ENCODE results near the gene CEP170. TPM values are rescaled to one million over a fixed set of nuclear protein-coding genes. Genes with fewer than 3 reads are reported as not detected.

The CEP170 gene
- total RNA-seq: 48.6 TPM
- polyA plus RNA-seq: 40.8 TPM
- long read RNA-seq, donor 1, full-length matches to known transcripts: 1 of 1 reads
- long read RNA-seq, donor 1, partial matches to known transcripts: 0 of 1 reads
- long read RNA-seq, donor 1, other reads (novel, unspliced or antisense): 0 of 1 reads
- long read RNA-seq, donor 2, full-length matches to known transcripts: 3 of 72 reads
- long read RNA-seq, donor 2, partial matches to known transcripts: 49 of 72 reads
- long read RNA-seq, donor 2, other reads (novel, unspliced or antisense): 20 of 72 reads
- long read RNA-seq, donor 3, partial matches to known transcripts: 0 of 2 reads
- long read RNA-seq, donor 3, other reads (novel, unspliced or antisense): 0 of 2 reads
- long read RNA-seq, donor 4, partial matches to known transcripts: 0 of 3 reads
- long read RNA-seq, donor 4, other reads (novel, unspliced or antisense): 0 of 3 reads
- long read RNA-seq, donor 5, full-length matches to known transcripts: 3 of 8 reads
- long read RNA-seq, donor 5, partial matches to known transcripts: 5 of 8 reads
- long read RNA-seq, donor 5, other reads (novel, unspliced or antisense): 0 of 8 reads
- long read RNA-seq, donor 6, partial matches to known transcripts: 0 of 3 reads
- long read RNA-seq, donor 6, other reads (novel, unspliced or antisense): 0 of 3 reads
- long read RNA-seq, donor 7, partial matches to known transcripts: 11 of 19 reads
- long read RNA-seq, donor 7, other reads (novel, unspliced or antisense): 7 of 19 reads
- long read RNA-seq, donor 8, partial matches to known transcripts: 0 of 1 reads
- long read RNA-seq, donor 8, other reads (novel, unspliced or antisense): 0 of 1 reads
- long read RNA-seq, donor 9, partial matches to known transcripts: 0 of 1 reads
- long read RNA-seq, donor 9, other reads (novel, unspliced or antisense): 0 of 1 reads
- long read RNA-seq, donor 10, full-length matches to known transcripts: 1 of 1 reads
- long read RNA-seq, donor 10, partial matches to known transcripts: 0 of 1 reads
- long read RNA-seq, donor 10, other reads (novel, unspliced or antisense): 0 of 1 reads

DNA sequence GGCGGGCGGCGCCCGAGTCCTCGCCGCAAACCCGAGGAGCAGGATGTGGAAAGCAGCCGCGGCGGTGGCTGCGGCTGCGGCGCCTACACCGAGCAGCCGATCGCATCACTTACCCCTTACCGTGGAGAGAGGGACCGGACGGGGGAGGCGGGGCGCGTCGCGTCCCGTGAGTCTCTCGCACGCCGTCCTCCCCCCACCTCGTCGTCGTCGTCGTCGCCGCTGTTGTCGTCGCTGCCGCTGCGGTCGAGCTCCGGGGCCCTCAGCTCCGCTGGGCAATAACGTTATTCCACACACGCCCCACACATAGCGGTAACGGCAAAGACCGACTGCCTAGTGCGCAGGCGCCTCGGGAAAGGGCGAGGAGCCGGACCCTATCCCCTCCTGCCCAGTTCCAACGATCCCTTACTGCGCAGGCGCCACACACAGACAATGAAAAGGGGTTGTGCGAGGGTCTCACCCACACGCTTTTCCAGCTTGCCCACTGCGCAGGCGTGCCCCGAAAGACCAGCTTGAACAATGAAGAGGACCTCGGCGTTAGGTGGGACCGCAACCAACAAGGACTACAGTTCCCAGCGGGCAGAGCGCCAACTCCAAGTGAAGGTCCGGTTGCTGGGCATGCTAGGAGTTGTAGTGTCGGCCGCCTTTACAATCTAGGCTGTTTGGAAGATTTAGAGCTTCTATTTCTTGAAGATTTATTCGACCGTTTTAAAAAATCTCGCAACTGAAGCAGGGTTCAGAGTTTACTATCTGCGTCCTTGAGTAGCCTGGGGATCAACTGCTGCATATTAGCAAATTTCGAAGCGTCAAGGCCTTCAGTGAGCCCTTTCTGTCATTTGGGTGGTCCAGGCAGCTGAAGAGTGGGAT lies at the start of gene CEP170:
CEP170 (minus strand) TSS at position 355 of the 864 bp plus-strand sequence. CDS start 30,001 bp downstream, outside the sequence.
- H3K27me3 ChIP-seq (ENCODE audit: control insufficient read depth in 2 of 2, insufficient read depth in 1 of 2, low read length in 1 of 2): no peaks in the 10 kb centered on the region
- WGBS: under 1% methylated on average over 74 of the region's 74 CpGs
- no peaks in the 10 kb centered on the region for H3K36me3 ChIP-seq (ENCODE audit: control insufficient read depth in 2 of 2, insufficient read depth in 2 of 2, low read length in 1 of 2)
- H3K9me3 ChIP-seq (ENCODE audit: control insufficient read depth in 2 of 2, insufficient read depth in 1 of 2, low read length in 1 of 2): no peaks in the 10 kb centered on the region
- peaks cover 7 to 9% of the 10 kb centered on the region in 2 donors for H3K4me1 ChIP-seq (ENCODE audit: control insufficient read depth in 2 of 2, insufficient read depth in 2 of 2, low read length in 2 of 2)
- peak; percentile 91 to 98 (median 95) for DNase-seq (ENCODE audit: low read depth in 6 of 9, low spot score in 9 of 9)
- peak within 1 kb of the TSS; percentile 79 to 82 for H3K4me3 ChIP-seq (ENCODE audit: low read length in 2 of 2)
- peak within 1 kb of the TSS; percentile 96 to 99 for H3K27ac ChIP-seq (ENCODE audit: low read depth in 1 of 2, low read length in 1 of 2)

GRCh38 chr1:243301059-243301458 lies 46.0 kb upstream of the CEP170 start:
- Histone ChIP-seq H3K36me3 (ENCODE audit: control insufficient read depth in 2 of 2, insufficient read depth in 2 of 2, low read length in 1 of 2) (peaks cover 6 to 8% of the 10 kb centered on the region in 2 donors), H3K4me3 (ENCODE audit: low read length in 2 of 2) (no peak overlapping the region), H3K27ac (ENCODE audit: low read depth in 1 of 2, low read length in 1 of 2) (no peak overlapping the region), H3K27me3 (ENCODE audit: control insufficient read depth in 2 of 2, insufficient read depth in 1 of 2, low read length in 1 of 2) (no peaks in the 10 kb centered on the region), H3K4me1 (ENCODE audit: control insufficient read depth in 2 of 2, insufficient read depth in 2 of 2, low read length in 2 of 2) (no peaks in the 10 kb centered on the region), H3K9me3 (ENCODE audit: control insufficient read depth in 2 of 2, insufficient read depth in 1 of 2, low read length in 1 of 2) (peaks cover 0 to 4% of the 10 kb centered on the region in 2 donors)
- WGBS: over 99% methylated on average over 2 of the region's 2 CpGs
- no peak for DNase-seq (ENCODE audit: low read depth in 6 of 9, low spot score in 9 of 9)

DNA sequence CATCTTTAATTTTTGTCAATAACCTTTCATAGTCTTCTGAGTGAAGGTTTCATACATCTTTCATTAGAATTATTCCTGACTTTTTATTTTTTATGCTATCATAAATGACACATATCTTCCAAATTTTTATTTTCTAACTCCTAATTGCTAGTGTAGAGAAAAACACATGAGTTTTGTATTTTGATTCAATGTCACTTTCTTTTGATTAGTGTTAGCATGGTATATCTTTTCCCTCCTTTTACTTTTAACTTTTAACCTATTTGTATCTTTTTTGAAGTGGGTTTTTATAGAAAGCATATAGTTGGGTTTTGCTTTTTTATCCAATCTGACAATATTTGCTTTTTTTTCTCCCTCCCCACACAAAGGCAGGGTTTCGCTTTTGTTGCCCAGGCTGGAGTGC lies 44.0 kb upstream of the CEP170 start:
- peaks cover 9% of the 10 kb centered on the region in 2 donors for H3K36me3 ChIP-seq (ENCODE audit: control insufficient read depth in 2 of 2, insufficient read depth in 2 of 2, low read length in 1 of 2)
- H3K9me3 ChIP-seq (ENCODE audit: control insufficient read depth in 2 of 2, insufficient read depth in 1 of 2, low read length in 1 of 2): peaks cover 0 to 4% of the 10 kb centered on the region in 2 donors
- DNase-seq (ENCODE audit: low read depth in 6 of 9, low spot score in 9 of 9): no peak
- WGBS: 97% methylated on average over 1 of the region's 1 CpG
- H3K4me1 ChIP-seq (ENCODE audit: control insufficient read depth in 2 of 2, insufficient read depth in 2 of 2, low read length in 2 of 2): no peaks in the 10 kb centered on the region
- no peak overlapping the region for H3K4me3 ChIP-seq (ENCODE audit: low read length in 2 of 2)
- H3K27ac ChIP-seq (ENCODE audit: low read depth in 1 of 2, low read length in 1 of 2): no peak overlapping the region
- H3K27me3 ChIP-seq (ENCODE audit: control insufficient read depth in 2 of 2, insufficient read depth in 1 of 2, low read length in 1 of 2): no peaks in the 10 kb centered on the region

GRCh38 chr1:243294723-243295121 lies 39.6 kb upstream of the CEP170 start:
- Histone ChIP-seq H3K36me3 (ENCODE audit: control insufficient read depth in 2 of 2, insufficient read depth in 2 of 2, low read length in 1 of 2) (peaks cover 9 to 13% of the 10 kb centered on the region in 2 donors), H3K4me3 (ENCODE audit: low read length in 2 of 2) (no peak overlapping the region), H3K9me3 (ENCODE audit: control insufficient read depth in 2 of 2, insufficient read depth in 1 of 2, low read length in 1 of 2) (no peaks in the 10 kb centered on the region), H3K27ac (ENCODE audit: low read depth in 1 of 2, low read length in 1 of 2) (no peak overlapping the region), H3K4me1 (ENCODE audit: control insufficient read depth in 2 of 2, insufficient read depth in 2 of 2, low read length in 2 of 2) (no peaks in the 10 kb centered on the region), H3K27me3 (ENCODE audit: control insufficient read depth in 2 of 2, insufficient read depth in 1 of 2, low read length in 1 of 2) (no peaks in the 10 kb centered on the region)
- DNase-seq (ENCODE audit: low read depth in 6 of 9, low spot score in 9 of 9): no peak
- 89% methylated on average over 3 of the region's 3 CpGs for WGBS

GRCh38 chr1:243293941-243294722 lies 39.1 kb upstream of the CEP170 start:
- Histone ChIP-seq H3K4me1 (ENCODE audit: control insufficient read depth in 2 of 2, insufficient read depth in 2 of 2, low read length in 2 of 2) (no peaks in the 10 kb centered on the region), H3K27ac (ENCODE audit: low read depth in 1 of 2, low read length in 1 of 2) (no peak overlapping the region), H3K36me3 (ENCODE audit: control insufficient read depth in 2 of 2, insufficient read depth in 2 of 2, low read length in 1 of 2) (peaks cover 6 to 17% of the 10 kb centered on the region in 2 donors), H3K9me3 (ENCODE audit: control insufficient read depth in 2 of 2, insufficient read depth in 1 of 2, low read length in 1 of 2) (no peaks in the 10 kb centered on the region), H3K4me3 (ENCODE audit: low read length in 2 of 2) (no peak overlapping the region), H3K27me3 (ENCODE audit: control insufficient read depth in 2 of 2, insufficient read depth in 1 of 2, low read length in 1 of 2) (no peaks in the 10 kb centered on the region)
- no peak for DNase-seq (ENCODE audit: low read depth in 6 of 9, low spot score in 9 of 9)
- WGBS: 85% methylated on average over 4 of the region's 4 CpGs

DNA sequence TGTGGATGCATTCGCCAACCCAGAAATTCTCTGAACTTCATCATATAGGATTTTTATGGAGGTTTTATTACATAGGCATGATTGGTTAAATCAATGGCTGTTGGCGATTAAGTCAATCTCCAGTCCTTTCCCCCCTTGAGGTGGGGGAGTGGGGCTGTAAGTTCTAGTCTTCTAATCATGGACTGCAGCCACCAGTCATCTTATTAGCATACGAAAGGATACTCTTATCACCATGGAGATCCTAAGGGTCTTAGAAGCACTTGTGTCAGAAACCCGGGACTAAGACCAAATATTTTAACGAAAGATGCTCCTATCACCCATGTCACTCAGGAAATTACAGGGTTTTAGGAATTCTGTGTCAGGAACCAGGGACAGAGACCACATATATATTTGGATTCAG lies 37.0 kb upstream of the CEP170 start:
- WGBS: 98% methylated on average over 5 of the region's 5 CpGs
- DNase-seq (ENCODE audit: low read depth in 6 of 9, low spot score in 9 of 9): no peak
- peaks cover 9 to 26% of the 10 kb centered on the region in 2 donors for H3K36me3 ChIP-seq (ENCODE audit: control insufficient read depth in 2 of 2, insufficient read depth in 2 of 2, low read length in 1 of 2)
- no peaks in the 10 kb centered on the region for H3K27me3 ChIP-seq (ENCODE audit: control insufficient read depth in 2 of 2, insufficient read depth in 1 of 2, low read length in 1 of 2)
- no peak overlapping the region for H3K4me3 ChIP-seq (ENCODE audit: low read length in 2 of 2)
- peaks cover 0 to 3% of the 10 kb centered on the region in 2 donors for H3K4me1 ChIP-seq (ENCODE audit: control insufficient read depth in 2 of 2, insufficient read depth in 2 of 2, low read length in 2 of 2)
- H3K27ac ChIP-seq (ENCODE audit: low read depth in 1 of 2, low read length in 1 of 2): no peak overlapping the region
- no peaks in the 10 kb centered on the region for H3K9me3 ChIP-seq (ENCODE audit: control insufficient read depth in 2 of 2, insufficient read depth in 1 of 2, low read length in 1 of 2)

DNA sequence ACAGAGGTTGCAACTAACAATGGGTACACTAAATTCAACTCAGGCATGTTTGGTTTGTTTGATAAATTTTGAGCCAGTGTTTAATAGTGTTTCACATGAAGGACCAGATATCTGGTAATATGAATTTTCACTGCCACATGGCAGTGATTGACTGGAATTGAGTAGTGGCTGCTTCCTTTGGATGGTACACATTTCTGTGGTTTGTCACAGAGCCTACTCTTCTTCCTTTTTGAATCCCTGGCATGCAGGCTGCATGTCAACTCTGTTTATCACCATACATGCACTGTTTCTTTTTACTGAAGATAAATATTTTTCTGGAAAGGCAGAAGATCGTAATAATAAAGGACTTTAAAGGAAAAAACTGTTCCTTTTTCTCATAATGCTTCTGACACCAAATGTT lies 36.2 kb upstream of the CEP170 start:
- H3K27me3 ChIP-seq (ENCODE audit: control insufficient read depth in 2 of 2, insufficient read depth in 1 of 2, low read length in 1 of 2): no peaks in the 10 kb centered on the region
- H3K27ac ChIP-seq (ENCODE audit: low read depth in 1 of 2, low read length in 1 of 2): no peak overlapping the region
- WGBS: 94% methylated on average over 1 of the region's 1 CpG
- no peak overlapping the region for H3K4me3 ChIP-seq (ENCODE audit: low read length in 2 of 2)
- peaks cover 0 to 6% of the 10 kb centered on the region in 2 donors for H3K4me1 ChIP-seq (ENCODE audit: control insufficient read depth in 2 of 2, insufficient read depth in 2 of 2, low read length in 2 of 2)
- no peaks in the 10 kb centered on the region for H3K9me3 ChIP-seq (ENCODE audit: control insufficient read depth in 2 of 2, insufficient read depth in 1 of 2, low read length in 1 of 2)
- DNase-seq (ENCODE audit: low read depth in 6 of 9, low spot score in 9 of 9): no peak
- H3K36me3 ChIP-seq (ENCODE audit: control insufficient read depth in 2 of 2, insufficient read depth in 2 of 2, low read length in 1 of 2): peaks cover 11 to 29% of the 10 kb centered on the region in 2 donors

DNA sequence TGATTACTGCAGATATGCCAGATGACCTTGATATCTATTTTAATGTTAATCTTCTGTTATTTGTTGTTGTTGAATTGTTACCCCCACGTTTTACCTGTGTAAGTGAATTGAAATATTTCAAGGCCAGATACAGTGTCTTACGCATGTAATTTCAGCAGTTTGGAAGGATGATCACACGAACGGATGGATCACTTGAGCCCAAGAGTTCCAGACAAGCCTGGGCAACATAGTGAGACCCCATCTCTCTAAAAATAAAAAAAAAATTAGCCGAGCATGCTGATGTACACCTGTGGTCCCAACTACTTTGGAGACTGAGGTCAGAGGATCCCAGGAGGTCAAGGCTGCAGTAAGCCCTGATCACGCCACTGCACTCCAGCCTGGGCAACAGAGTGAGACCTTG lies 33.0 kb upstream of the CEP170 start:
- DNase-seq (ENCODE audit: low read depth in 6 of 9, low spot score in 9 of 9): no peak
- Histone ChIP-seq H3K4me3 (ENCODE audit: low read length in 2 of 2) (no peak overlapping the region), H3K9me3 (ENCODE audit: control insufficient read depth in 2 of 2, insufficient read depth in 1 of 2, low read length in 1 of 2) (no peaks in the 10 kb centered on the region), H3K27ac (ENCODE audit: low read depth in 1 of 2, low read length in 1 of 2) (peak overlapping the region in 1 of 2 donors; percentile 67), H3K36me3 (ENCODE audit: control insufficient read depth in 2 of 2, insufficient read depth in 2 of 2, low read length in 1 of 2) (peaks cover 9 to 25% of the 10 kb centered on the region in 2 donors), H3K4me1 (ENCODE audit: control insufficient read depth in 2 of 2, insufficient read depth in 2 of 2, low read length in 2 of 2) (peaks cover 0 to 13% of the 10 kb centered on the region in 2 donors), H3K27me3 (ENCODE audit: control insufficient read depth in 2 of 2, insufficient read depth in 1 of 2, low read length in 1 of 2) (no peaks in the 10 kb centered on the region)
- WGBS: 78% methylated on average over 6 of the region's 6 CpGs
